Superior temporal gyrus (tissue), 1 donor: ENCODE results near the gene KCNJ1.
A peak's percentile ranks its signal among the peaks of the same experiment; 100 is the strongest.

ENCODE experiments used
- DNase-seq: peaks from one replicate; pipeline ENCODE4 v3.0.0-alpha.2; 2016; ENCODE audit errors: extremely low spot score

Gene KCNJ1

GRCh38 chr11:128824191-128825049 is 42.7 kb downstream of the KCNJ1 start:
- no peak for DNase-seq

- DNase-seq: no peak
Observed at GRCh38 chr11:128823753-128824152, 43.3 kb downstream of the KCNJ1 start.

- DNase-seq: no peak
Observed at GRCh38 chr11:128822130-128822529, 45.0 kb downstream of the KCNJ1 start.

GRCh38 chr11:128821556-128821955 is 45.5 kb downstream of the KCNJ1 start:
- no peak for DNase-seq

DNA sequence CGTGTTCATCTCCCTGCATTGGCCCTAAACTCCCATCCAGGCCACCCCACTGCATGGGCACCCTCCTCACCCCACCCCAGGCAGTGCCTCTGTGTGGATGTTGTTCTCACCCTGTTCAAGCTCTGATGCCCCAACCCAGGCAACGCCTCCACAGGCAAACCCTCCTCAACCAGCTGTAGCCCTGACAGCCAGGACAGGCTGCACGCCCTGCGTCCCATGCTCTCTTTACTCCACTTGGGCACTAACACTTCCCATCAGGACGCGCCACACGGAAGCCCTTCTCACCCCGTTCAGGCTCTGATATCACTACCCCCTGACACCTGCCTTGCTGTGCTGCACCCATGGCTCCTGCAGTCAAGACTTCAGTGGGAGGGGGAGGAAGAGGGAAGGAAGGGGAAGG is 47.9 kb downstream of the KCNJ1 start:
- no peak for DNase-seq

DNA sequence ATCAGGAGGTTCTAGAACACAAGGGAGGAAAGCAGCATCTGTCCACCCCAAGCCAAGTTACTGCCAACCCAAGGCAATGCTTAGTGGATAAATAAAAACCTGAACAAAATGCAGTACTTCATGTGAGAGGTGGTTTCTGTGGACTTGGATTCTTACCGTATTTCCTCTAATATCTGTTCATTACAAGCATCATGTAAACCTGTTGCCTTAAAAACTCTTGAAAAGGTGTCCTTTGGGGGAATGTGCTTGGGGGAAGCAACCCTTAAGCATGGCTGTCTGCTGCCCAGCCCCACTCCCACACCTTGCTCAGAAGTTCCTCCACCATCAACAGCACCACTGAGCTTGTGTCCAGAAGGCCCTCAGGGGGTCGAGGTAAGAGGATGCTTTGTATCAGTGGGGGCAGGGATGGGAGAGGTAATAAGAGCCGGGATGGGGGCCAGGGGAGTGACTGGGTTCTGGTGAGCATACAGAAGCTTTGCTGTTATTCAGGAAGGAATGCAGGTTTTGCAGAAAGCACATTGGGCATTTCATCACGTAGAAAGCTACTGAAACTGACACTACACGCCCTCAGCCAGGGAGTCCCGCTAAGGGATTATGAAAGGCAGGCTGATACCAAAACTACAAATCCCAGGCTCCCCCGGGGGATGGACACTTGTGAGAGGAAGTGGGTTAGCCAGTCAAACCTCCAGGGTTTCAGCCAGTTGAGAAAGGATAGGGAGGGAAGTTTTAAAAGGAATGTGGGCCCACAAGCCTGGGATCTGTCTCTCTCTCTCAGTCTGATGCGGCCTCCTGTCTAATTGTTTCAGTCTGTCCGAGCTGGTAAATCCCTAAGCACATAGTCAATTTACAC is 52.0 kb downstream of the KCNJ1 start:
- DNase-seq: no peak

DNA sequence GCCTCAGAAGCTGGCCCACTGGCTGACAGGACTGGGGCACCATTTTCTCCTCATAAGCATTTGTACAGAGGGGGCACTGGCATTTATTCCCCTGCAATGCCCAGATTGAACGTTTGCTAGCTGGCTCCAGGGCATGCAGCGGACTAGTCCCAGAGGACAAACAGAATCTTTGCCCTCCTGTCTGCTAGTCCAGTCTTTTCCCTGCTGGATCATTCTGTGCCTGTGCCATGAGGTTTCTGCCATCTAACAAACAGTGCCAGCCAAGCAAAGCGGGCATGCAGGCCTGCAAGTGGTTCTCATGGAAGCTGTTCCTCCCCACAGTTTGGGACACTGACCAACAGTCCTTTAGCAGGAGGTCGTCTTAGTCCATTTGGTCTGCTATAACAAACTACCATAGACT is 53.4 kb downstream of the KCNJ1 start:
- no peak for DNase-seq

DNA sequence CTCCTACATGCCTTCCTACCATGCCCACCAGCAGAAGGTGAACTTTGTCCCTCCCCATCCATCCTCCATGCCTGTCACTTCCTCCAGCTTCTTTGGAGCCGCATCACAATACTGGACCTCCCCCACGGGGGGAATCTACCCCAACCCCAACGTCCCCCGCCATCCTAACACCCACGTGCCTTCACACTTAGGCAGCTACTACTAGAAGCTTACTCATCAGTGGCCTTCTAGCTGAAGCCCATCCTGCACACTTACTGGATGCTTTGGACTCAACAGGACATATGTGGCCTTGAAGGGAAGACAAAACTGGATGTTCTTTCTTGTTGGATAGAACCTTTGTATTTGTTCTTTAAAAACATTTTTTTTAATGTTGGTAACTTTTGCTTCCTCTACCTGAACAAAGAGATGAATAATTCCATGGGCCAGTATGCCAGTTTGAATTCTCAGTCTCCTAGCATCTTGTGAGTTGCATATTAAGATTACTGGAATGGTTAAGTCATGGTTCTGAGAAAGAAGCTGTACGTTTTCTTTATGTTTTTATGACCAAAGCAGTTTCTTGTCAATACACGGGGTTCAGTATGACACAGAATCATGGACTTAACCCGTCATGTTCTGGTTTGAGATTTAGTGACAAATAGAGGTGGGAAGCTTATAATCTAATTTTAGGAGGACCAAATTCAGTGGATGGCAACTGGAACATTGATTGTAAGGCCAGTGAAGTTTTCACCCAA is 56.1 kb downstream of the KCNJ1 start:
- no peak for DNase-seq

GRCh38 chr11:128809128-128809527 is 58.0 kb downstream of the KCNJ1 start:
- DNase-seq: no peak

DNA sequence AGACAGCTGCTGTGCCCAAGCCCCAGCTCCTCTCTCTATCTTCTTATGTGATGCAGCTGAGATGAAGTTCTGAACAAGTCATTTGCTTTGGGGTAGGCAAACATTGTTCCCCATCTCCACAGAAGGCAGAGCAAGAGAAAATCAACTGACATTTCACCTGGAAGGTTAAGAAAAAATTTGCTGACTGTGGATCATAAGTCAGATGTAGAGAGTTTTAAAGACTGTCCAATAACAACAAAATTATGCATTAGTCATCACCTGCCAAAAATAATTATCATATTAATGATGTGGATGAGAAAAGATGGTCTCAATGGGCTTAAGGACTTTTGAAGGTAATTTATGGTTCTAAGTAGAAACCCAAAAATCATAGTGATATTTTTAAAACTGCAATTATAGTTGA is 59.2 kb downstream of the KCNJ1 start:
- no peak for DNase-seq

- DNase-seq: no peak
Observed at GRCh38 chr11:128806506-128807261, 60.4 kb downstream of the KCNJ1 start.

DNA sequence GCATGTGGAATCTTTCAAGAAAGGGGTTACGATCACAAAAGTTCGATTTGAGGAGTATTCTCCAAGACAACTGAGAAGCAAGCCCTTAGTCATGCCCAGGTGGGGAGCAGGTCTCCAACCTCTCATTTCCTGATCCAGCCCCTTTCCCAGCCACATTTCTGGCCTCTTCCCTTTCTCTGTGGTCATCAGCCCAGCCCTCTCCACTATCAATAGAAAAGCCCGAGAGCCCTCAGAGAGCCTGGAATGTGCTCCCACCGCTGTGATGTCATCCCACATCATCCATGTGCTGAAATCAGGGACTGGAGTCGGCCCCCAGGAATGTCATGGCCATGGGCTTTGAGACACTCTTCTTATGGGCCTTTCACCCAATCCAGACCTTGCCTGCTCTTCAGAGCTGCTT is 62.6 kb downstream of the KCNJ1 start:
- no peak for DNase-seq

DNA sequence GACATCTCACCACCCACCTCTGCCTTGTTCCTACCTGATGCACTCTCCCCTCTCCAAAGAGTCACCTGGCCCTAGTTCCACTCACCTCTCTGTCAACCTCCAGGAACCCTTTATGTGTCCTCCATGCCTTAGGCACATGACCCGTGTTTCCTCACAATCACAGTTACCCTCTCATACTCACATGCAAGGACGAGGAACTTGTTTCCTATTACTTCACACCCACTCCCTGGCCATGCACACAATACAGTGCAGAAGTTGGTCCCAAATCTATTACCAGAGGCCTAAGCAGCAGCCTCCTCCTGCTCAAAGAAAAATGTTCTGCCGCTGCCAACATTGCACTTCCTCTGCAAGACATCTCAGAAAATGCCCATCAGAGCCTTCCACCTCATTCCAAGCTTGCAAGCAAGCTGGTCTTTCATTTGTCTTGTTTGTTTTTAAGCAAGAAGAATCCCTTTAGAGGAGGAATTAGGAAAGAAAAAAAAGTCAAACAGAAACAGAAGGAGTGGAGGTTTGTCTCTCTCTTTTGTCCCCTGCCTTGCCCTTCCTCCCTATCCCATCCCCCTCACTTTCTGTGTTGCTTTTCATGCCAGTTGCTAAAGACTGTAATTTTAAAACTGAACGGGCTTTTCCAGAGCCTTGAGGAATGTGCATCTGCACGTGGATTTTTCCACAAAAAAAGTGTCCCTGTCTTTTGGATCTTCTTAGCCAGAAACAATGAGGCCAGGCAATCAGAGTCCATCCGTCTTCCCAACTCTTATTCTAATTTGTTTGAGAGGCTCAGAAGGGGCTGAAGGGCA is 63.4 kb downstream of the KCNJ1 start:
- no peak for DNase-seq

GRCh38 chr11:128803011-128803410 is 64.1 kb downstream of the KCNJ1 start:
- no peak for DNase-seq

- DNase-seq: no peak
Observed at GRCh38 chr11:128802358-128802981, 64.6 kb downstream of the KCNJ1 start.

- no peak for DNase-seq
Observed at GRCh38 chr11:128800871-128801417, 66.2 kb downstream of the KCNJ1 start.

GRCh38 chr11:128796270-128796669 is 70.8 kb downstream of the KCNJ1 start:
- DNase-seq: no peak

DNA sequence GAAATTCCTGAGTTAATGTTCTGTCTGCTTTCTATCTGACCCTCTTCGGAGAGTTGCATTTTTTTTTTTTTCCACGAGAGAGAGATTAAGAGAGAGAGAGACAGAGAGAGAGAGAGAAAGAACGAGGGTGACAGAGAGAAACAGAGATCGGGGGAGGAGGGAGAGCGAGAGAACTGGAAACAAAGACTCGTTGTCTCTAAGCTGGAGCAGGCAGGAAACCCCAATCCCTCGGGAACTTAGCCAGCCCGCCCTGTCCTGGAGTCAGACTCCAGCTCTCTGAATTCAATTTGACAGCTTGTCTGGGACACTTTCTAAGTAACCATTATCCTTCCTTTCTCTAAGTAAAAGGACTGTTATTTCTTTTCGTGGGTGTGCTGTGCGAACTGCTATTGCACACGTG is 76.9 kb downstream of the KCNJ1 start:
- DNase-seq: peak; percentile 85

GRCh38 chr11:128789497-128790150 is 77.5 kb downstream of the KCNJ1 start:
- no peak for DNase-seq
